Endothelial cell of umbilical vein (primary cell): ENCODE measurements around the gene ST6GAL2. TPM values are rescaled to one million over a fixed set of nuclear protein-coding genes. Genes with fewer than 3 reads are reported as not detected.

Experiments
- BruUV-seq: library from RNA; stranded (reverse); fragments of 400-500 nt; replicated peaks from 2 replicates; lab custom pipeline; 2021; lab: Mats Ljungman, UMichigan
- CTCF ChIA-PET: fragments of 300-600, 350-600 bp; sonication (Branson Sonifier 250); formaldehyde crosslinking; loops from one replicate; lab custom pipeline; 2021; ENCODE audit warnings: antibody characterized with exemption, inconsistent platforms; lab: Charles Lee
- POLR2A ChIA-PET: fragments of 300-600, 350-600 bp; sonication (Branson Sonifier 250); formaldehyde crosslinking; loops from one replicate; lab custom pipeline; 2021; ENCODE audit warnings: antibody characterized with exemption, inconsistent platforms; lab: Charles Lee
- DNase-seq: peaks from one replicate; pipeline ENCODE4 v3.0.0-alpha.2; 2011; ENCODE audit warnings: low read depth, low spot score
- FAIRE-seq: peaks from 2 replicates; lab custom pipeline; 2011; peaks lifted over from hg19 to GRCh38; lab: Jason Lieb, UNC
- H2AFZ ChIP-seq: 2 replicates; pipeline ENCODE4 v1.6.0; 2012; ENCODE audit warnings: low read depth, low read length, control low read depth, inconsistent platforms
- H3K27ac ChIP-seq: 2 replicates; pipeline ENCODE4 v1.5.1; 2011; ENCODE audit warnings: low read depth, mild to moderate bottlenecking, control low read depth, low read length, moderate library complexity; ENCODE audit not compliant: insufficient read depth
- H3K27me3 ChIP-seq, 2 experiments: 2 replicates each; pipeline versions ENCODE4 v1.6.0 to v1.6.1; 2011; ENCODE audit warnings: low read length in 2 of 2, mixed read lengths in 1 of 2; ENCODE audit not compliant: control insufficient read depth in 2 of 2, insufficient read depth in 2 of 2
- H3K36me3 ChIP-seq, 2 experiments: 2 replicates in 1 of 2; 3 replicates in 1 of 2; pipeline ENCODE4 v1.5.1; 2011; ENCODE audit warnings: low read length in 2 of 2, mild to moderate bottlenecking in 1 of 2, moderate library complexity in 1 of 2; ENCODE audit not compliant: control insufficient read depth in 2 of 2, insufficient read depth in 2 of 2; ENCODE audit errors: extremely low read depth in 1 of 2
- H3K4me1 ChIP-seq: 3 replicates; pipeline ENCODE4 v1.5.1; 2011; ENCODE audit warnings: mild to moderate bottlenecking, low read length; ENCODE audit not compliant: control insufficient read depth, insufficient read depth; ENCODE audit errors: extremely low read depth
- H3K4me2 ChIP-seq: 2 replicates; pipeline ENCODE4 v1.6.1; 2011; ENCODE audit warnings: low read length, control low read depth, mixed read lengths; ENCODE audit not compliant: insufficient read depth
- H3K4me3 ChIP-seq, 3 experiments: fragments of 200-600 bp in 1 of 3; sonication (generic), shearing (Covaris generic) in 1 of 3; replicated peaks in 1 of 3; 2 replicates each; pipeline ENCODE4 v1.5.1; 2011 to 2016; ENCODE audit warnings: control low read depth in 3 of 3, low read length in 3 of 3, mild to moderate bottlenecking in 2 of 3, inconsistent platforms in 1 of 3, low read depth in 1 of 3, moderate library complexity in 1 of 3; ENCODE audit not compliant: insufficient read depth in 1 of 3
- H3K79me2 ChIP-seq: 2 replicates; pipeline ENCODE4 v1.6.0; 2012; ENCODE audit warnings: low read length, inconsistent platforms; ENCODE audit not compliant: control insufficient read depth, insufficient read depth
- H3K9ac ChIP-seq: replicated peaks from 2 replicates; pipeline ENCODE3; 2011; ENCODE audit warnings: low read length, control low read depth; ENCODE audit not compliant: insufficient read depth; ENCODE audit errors: extremely low read depth
- H3K9me1 ChIP-seq: replicated peaks from 3 replicates; pipeline ENCODE4 v1.6.0; 2011; ENCODE audit warnings: mild to moderate bottlenecking, low read length; ENCODE audit not compliant: control insufficient read depth, insufficient read depth; ENCODE audit errors: extremely low read depth
- H3K9me3 ChIP-seq: replicated peaks from 2 replicates; pipeline ENCODE4 v1.5.1; 2012; ENCODE audit warnings: low read length, inconsistent platforms; ENCODE audit not compliant: control insufficient read depth, insufficient read depth
- H4K20me1 ChIP-seq: replicated peaks from 2 replicates; pipeline ENCODE3; 2011; ENCODE audit warnings: mild to moderate bottlenecking, low read length; ENCODE audit not compliant: control insufficient read depth, insufficient read depth; ENCODE audit errors: extremely low read depth
- CTCF ChIP-seq, 2 donors: IDR thresholded peaks; 1 replicate in 1 of 2; 2 replicates in 1 of 2; pipeline ENCODE4 v1.5.1; 2011; ENCODE audit warnings: low read length in 2 of 2, mild to moderate bottlenecking in 2 of 2, moderate library complexity in 2 of 2, control low read depth in 1 of 2, inconsistent platforms in 1 of 2, low read depth in 1 of 2; ENCODE audit not compliant: insufficient read depth in 1 of 2; ENCODE audit errors: extremely low read depth in 1 of 2
- EZH2 ChIP-seq: IDR thresholded peaks from 2 replicates; pipeline ENCODE4 v1.6.1; 2012; ENCODE audit warnings: borderline replicate concordance, low read depth, mild to moderate bottlenecking, moderate library complexity, low read length, inconsistent platforms; ENCODE audit not compliant: severe bottlenecking
- FOS ChIP-seq: IDR thresholded peaks from 2 replicates; pipeline ENCODE4 v1.6.1; 2011; ENCODE audit warnings: mild to moderate bottlenecking, low read length, moderate library complexity, borderline replicate concordance; ENCODE audit not compliant: insufficient read depth
- GATA2 ChIP-seq: IDR thresholded peaks from 2 replicates; pipeline ENCODE4 v1.7.0; 2011; ENCODE audit warnings: low read depth, mild to moderate bottlenecking, moderate library complexity, mixed read lengths, low read length; ENCODE audit not compliant: insufficient read length, insufficient read depth
- JUN ChIP-seq: IDR thresholded peaks from 2 replicates; pipeline ENCODE4 v1.6.1; 2011; ENCODE audit warnings: borderline replicate concordance, low read depth; ENCODE audit not compliant: insufficient read length, insufficient read depth
- POLR2A ChIP-seq: IDR thresholded peaks from 2 replicates; pipeline ENCODE4 v1.6.1; 2012; ENCODE audit warnings: low read depth, mild to moderate bottlenecking, control low read depth, low read length
- dilution Hi-C: fragments of 300-500 bp; cut with MboI; formaldehyde crosslinking; loops from one replicate; pipeline ENCODE4 v1.15.0; 2019; ENCODE audit warnings: low sequenced_read_pairs; ENCODE audit not compliant: extremely low pct_ligation_motif_present
- intact Hi-C: fragments of 100-400 bp; cut with micrococcal nuclease; formaldehyde crosslinking; loops from one replicate; pipeline ENCODE4 v1.10.0; 2022
- polyA plus RNA-seq, 4 experiments: library from polyadenylated mRNA; depleted of rRNA in 3 of 4; stranded (reverse) in 3 of 4; unstranded in 1 of 4; fragments of >200 nt; gene quantifications; 2 replicates each; pipeline versions ENCODE4 v1.2.1 to v1.2.3, GENCODE V29; 2011 to 2012; ENCODE audit warnings: missing spikeins in 1 of 4
- total RNA-seq: library from RNA; stranded (reverse); gene quantifications from 2 replicates; pipeline ENCODE4 v1.2.3, GENCODE V29; 2021

The ST6GAL2 gene
- total and polyA plus RNA-seq, 2 donors (not counting 3 experiments of a cell fraction or from before 2014, with no cell fraction given): not detected

GRCh38 chr2:106839849-106840595 is 45.9 kb downstream of the ST6GAL2 start:
- no peaks in the 10 kb centered on the region for H3K4me1 ChIP-seq
- H3K4me3 ChIP-seq: no peak overlapping the region
- intact Hi-C loops (no loop called here), dilution Hi-C loops (no loop called here)
- H3K9me3 ChIP-seq: peaks cover 7% of the 10 kb centered on the region
- H3K79me2 ChIP-seq: no peaks in the 10 kb centered on the region
- H4K20me1 ChIP-seq: no peaks in the 10 kb centered on the region
- TF ChIP-seq GATA2: no peak
- TF ChIP-seq JUN: no peak
- no peak for TF ChIP-seq EZH2
- no peak for TF ChIP-seq CTCF (IDR thresholded peaks at IDR 0.05; ENCODE audit: extremely low read depth in 1 of 2, insufficient read depth in 1 of 2, low read depth in 1 of 2, low read length in 2 of 2)
- TF ChIP-seq FOS: no peak
- no peak for TF ChIP-seq POLR2A
- no peaks in the 10 kb centered on the region for H3K27me3 ChIP-seq
- no TSS peak for BruUV-seq
- no peak for DNase-seq
- no peak for FAIRE-seq
- no peaks in the 10 kb centered on the region for H3K36me3 ChIP-seq
- POLR2A ChIA-PET: no interaction called here
- no peak overlapping the region for H2AFZ ChIP-seq
- H3K27ac ChIP-seq: no peak overlapping the region
- no peak overlapping the region for H3K4me2 ChIP-seq
- H3K9ac ChIP-seq: no peak overlapping the region
- CTCF ChIA-PET: no interaction called here
- no peaks in the 10 kb centered on the region for H3K9me1 ChIP-seq
